ENCODE data around the gene PIGU.

PIGU gene

GRCh38 chr20:34528921-34529297 lies 148.0 kb downstream of the PIGU start:
- TF ChIP-seq MAX (IDR thresholded peaks at IDR 0.05; ENCODE audit: low read depth, low read length), result no peak
- no peak for TF ChIP-seq CTCF (IDR thresholded peaks at IDR 0.05; ENCODE audit: low read depth, low read length)
- TF ChIP-seq POLR2A (IDR thresholded peaks at IDR 0.05; ENCODE audit: extremely low read depth, insufficient read length), result no peak
- no peak for TF ChIP-seq MYC (IDR thresholded peaks at IDR 0.05; ENCODE audit: low read depth, low read length)
- no peak overlapping the region for H3K4me3 ChIP-seq (ENCODE audit: low read depth, low read length)
- no peak for DNase-seq (ENCODE audit: low read depth)

GRCh38 chr20:34527016-34527415 lies 149.9 kb downstream of the PIGU start:
- no peak for DNase-seq (ENCODE audit: low read depth)
- no peak for TF ChIP-seq MAX (IDR thresholded peaks at IDR 0.05; ENCODE audit: low read depth, low read length)
- TF ChIP-seq MYC (IDR thresholded peaks at IDR 0.05; ENCODE audit: low read depth, low read length), result no peak
- no peak for TF ChIP-seq POLR2A (IDR thresholded peaks at IDR 0.05; ENCODE audit: extremely low read depth, insufficient read length)
- TF ChIP-seq CTCF (IDR thresholded peaks at IDR 0.05; ENCODE audit: low read depth, low read length), result no peak

GRCh38 chr20:34526466-34526865 lies 150.4 kb downstream of the PIGU start:
- H3K4me3 ChIP-seq (ENCODE audit: low read depth, low read length), result no peak overlapping the region
- no peak for DNase-seq (ENCODE audit: low read depth)
- TF ChIP-seq CTCF (IDR thresholded peaks at IDR 0.05; ENCODE audit: low read depth, low read length) (no peak), POLR2A (IDR thresholded peaks at IDR 0.05; ENCODE audit: extremely low read depth, insufficient read length) (no peak), MAX (IDR thresholded peaks at IDR 0.05; ENCODE audit: low read depth, low read length) (no peak), MYC (IDR thresholded peaks at IDR 0.05; ENCODE audit: low read depth, low read length) (no peak)

More at GRCh38 chr20:34527016-34527415, 149.9 kb downstream of the PIGU start:
- no peak overlapping the region for H3K4me3 ChIP-seq (ENCODE audit: low read depth, low read length)

- no peak overlapping the region for H3K4me3 ChIP-seq (ENCODE audit: low read depth, low read length)
- DNase-seq (ENCODE audit: low read depth), result peak; percentile 37
- TF ChIP-seq POLR2A (IDR thresholded peaks at IDR 0.05; ENCODE audit: extremely low read depth, insufficient read length) (no peak), CTCF (IDR thresholded peaks at IDR 0.05; ENCODE audit: low read depth, low read length) (no peak), MAX (IDR thresholded peaks at IDR 0.05; ENCODE audit: low read depth, low read length) (no peak), MYC (IDR thresholded peaks at IDR 0.05; ENCODE audit: low read depth, low read length) (no peak)
Measured at GRCh38 chr20:34525709-34526416, 151.0 kb downstream of the PIGU start.

GRCh38 chr20:34525342-34525708 lies 151.6 kb downstream of the PIGU start:
- TF ChIP-seq POLR2A (IDR thresholded peaks at IDR 0.05; ENCODE audit: extremely low read depth, insufficient read length) (no peak), MYC (IDR thresholded peaks at IDR 0.05; ENCODE audit: low read depth, low read length) (no peak), CTCF (IDR thresholded peaks at IDR 0.05; ENCODE audit: low read depth, low read length) (no peak)
- no peak overlapping the region for H3K4me3 ChIP-seq (ENCODE audit: low read depth, low read length)
- DNase-seq (ENCODE audit: low read depth), result no peak

GRCh38 chr20:34524426-34524825 lies 152.5 kb downstream of the PIGU start:
- TF ChIP-seq CTCF (IDR thresholded peaks at IDR 0.05; ENCODE audit: low read depth, low read length) (no peak), MAX (IDR thresholded peaks at IDR 0.05; ENCODE audit: low read depth, low read length) (no peak), POLR2A (IDR thresholded peaks at IDR 0.05; ENCODE audit: extremely low read depth, insufficient read length) (no peak), MYC (IDR thresholded peaks at IDR 0.05; ENCODE audit: low read depth, low read length) (no peak)
- DNase-seq (ENCODE audit: low read depth), result no peak
- no peak overlapping the region for H3K4me3 ChIP-seq (ENCODE audit: low read depth, low read length)
